IgD-negative memory B cell (primary cell): ENCODE results near the gene LRRC3B. TPM values are rescaled to one million over a fixed set of nuclear protein-coding genes. Genes with fewer than 3 reads are reported as not detected.

Experiments
- H3K27ac Mint-ChIP-seq, 3 donors: one replicate each; pipeline ENCODE4 v1.8.0; 2020 to 2022; ENCODE audit warnings: mild to moderate bottlenecking in 3 of 3, mixed read lengths in 3 of 3, moderate library complexity in 1 of 3
- H3K27me3 Mint-ChIP-seq: one replicate; pipeline ENCODE4 v1.8.0; 2021; ENCODE audit warnings: mixed read lengths
- H3K36me3 Mint-ChIP-seq: one replicate; pipeline ENCODE4 v1.8.0; 2020; ENCODE audit warnings: mild to moderate bottlenecking, mixed read lengths
- H3K4me1 Mint-ChIP-seq, 3 donors: one replicate each; pipeline ENCODE4 v1.8.0; 2020 to 2022; ENCODE audit warnings: mixed read lengths in 3 of 3, mild to moderate bottlenecking in 1 of 3
- H3K4me3 Mint-ChIP-seq, 4 donors: one replicate each; pipeline ENCODE4 v1.8.0; 2020 to 2022; ENCODE audit warnings: mild to moderate bottlenecking in 4 of 4, mixed read lengths in 4 of 4, moderate library complexity in 3 of 4
- H3K9me3 Mint-ChIP-seq, 3 donors: one replicate each; pipeline ENCODE4 v1.8.0; 2020 to 2021; ENCODE audit warnings: mixed read lengths in 3 of 3, mild to moderate bottlenecking in 1 of 3
- polyA plus RNA-seq: library from polyadenylated mRNA; unstranded; fragments of 300-500 nt; fragmentation: Illumina TruSeq; gene quantifications from one replicate; pipeline ENCODE4 v1.2.3, GENCODE V29; 2021

The LRRC3B gene
- polyA plus RNA-seq, 1 donor from 2014 or later, result not detected

- Mint-ChIP-seq H3K4me1 (no peaks in the 10 kb centered on the region), H3K36me3 (no peaks in the 10 kb centered on the region), H3K9me3 (peaks cover 0 to 2% (median 0%) of the 10 kb centered on the region in 3 donors), H3K4me3 (no peak overlapping the region), H3K27me3 (no peaks in the 10 kb centered on the region), H3K27ac (no peak overlapping the region)
These were observed 90.5 kb downstream of the LRRC3B start for GRCh38 chr3:26713091-26713490.

- H3K27ac Mint-ChIP-seq, result no peak overlapping the region
- H3K4me1 Mint-ChIP-seq, result no peaks in the 10 kb centered on the region
- no peaks in the 10 kb centered on the region for H3K27me3 Mint-ChIP-seq
- no peaks in the 10 kb centered on the region for H3K36me3 Mint-ChIP-seq
- no peak overlapping the region for H3K4me3 Mint-ChIP-seq
- peaks cover 0 to 2% (median 0%) of the 10 kb centered on the region in 3 donors for H3K9me3 Mint-ChIP-seq
These were observed 91.9 kb downstream of the LRRC3B start for GRCh38 chr3:26714485-26714884.

DNA sequence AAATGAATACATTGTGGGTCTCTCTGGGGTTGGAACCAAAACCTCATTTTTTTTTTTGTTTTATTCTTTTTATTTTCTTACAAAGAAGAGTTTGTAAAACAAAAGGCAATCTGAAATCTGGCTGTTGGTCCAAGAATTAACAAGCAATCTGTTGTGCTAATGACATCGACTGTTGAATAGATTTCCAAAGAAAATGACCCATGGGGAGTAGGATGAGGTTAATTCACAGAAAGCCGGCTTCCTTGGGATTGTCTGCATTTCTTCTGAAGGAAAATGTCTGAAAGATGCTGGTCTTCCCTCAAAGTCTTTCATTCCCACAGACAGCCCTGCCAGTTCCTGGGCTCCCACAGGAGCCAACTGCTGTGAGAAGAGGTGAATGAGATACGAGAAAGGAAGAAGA lies 92.9 kb downstream of the LRRC3B start:
- H3K4me3 Mint-ChIP-seq, result no peak overlapping the region
- H3K9me3 Mint-ChIP-seq, result no peaks in the 10 kb centered on the region

DNA sequence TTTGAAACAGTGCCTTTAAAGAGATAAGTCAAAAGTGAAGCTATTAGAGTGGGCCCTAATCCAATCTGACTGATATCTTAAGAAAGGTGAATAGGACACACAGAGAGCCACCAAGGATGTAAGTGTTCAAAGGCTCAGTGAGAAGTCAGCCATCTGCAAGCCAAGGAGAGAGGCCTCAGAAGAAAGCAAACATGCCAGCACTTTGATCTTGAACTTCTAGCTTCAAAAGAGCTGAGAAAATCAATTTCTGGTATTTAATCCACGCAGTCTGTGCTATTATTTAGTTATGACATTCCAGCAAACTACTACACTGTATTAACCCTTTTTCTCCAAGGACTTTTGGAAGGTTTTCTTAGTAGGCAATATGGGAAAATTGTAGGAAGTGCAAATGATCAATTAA lies 95.7 kb downstream of the LRRC3B start:
- Mint-ChIP-seq H3K27me3 (no peaks in the 10 kb centered on the region), H3K27ac (no peak overlapping the region), H3K36me3 (no peaks in the 10 kb centered on the region), H3K9me3 (no peaks in the 10 kb centered on the region), H3K4me3 (no peak overlapping the region), H3K4me1 (no peaks in the 10 kb centered on the region)

More for the DNA sequence above, 92.9 kb downstream of the LRRC3B start:
- no peaks in the 10 kb centered on the region for H3K4me1 Mint-ChIP-seq
- H3K27ac Mint-ChIP-seq, result no peak overlapping the region
- no peaks in the 10 kb centered on the region for H3K27me3 Mint-ChIP-seq
- no peaks in the 10 kb centered on the region for H3K36me3 Mint-ChIP-seq

GRCh38 chr3:26719134-26719533 lies 96.6 kb downstream of the LRRC3B start:
- Mint-ChIP-seq H3K36me3 (no peaks in the 10 kb centered on the region), H3K27me3 (no peaks in the 10 kb centered on the region), H3K9me3 (no peaks in the 10 kb centered on the region), H3K27ac (no peak overlapping the region), H3K4me1 (no peaks in the 10 kb centered on the region), H3K4me3 (no peak overlapping the region)

DNA sequence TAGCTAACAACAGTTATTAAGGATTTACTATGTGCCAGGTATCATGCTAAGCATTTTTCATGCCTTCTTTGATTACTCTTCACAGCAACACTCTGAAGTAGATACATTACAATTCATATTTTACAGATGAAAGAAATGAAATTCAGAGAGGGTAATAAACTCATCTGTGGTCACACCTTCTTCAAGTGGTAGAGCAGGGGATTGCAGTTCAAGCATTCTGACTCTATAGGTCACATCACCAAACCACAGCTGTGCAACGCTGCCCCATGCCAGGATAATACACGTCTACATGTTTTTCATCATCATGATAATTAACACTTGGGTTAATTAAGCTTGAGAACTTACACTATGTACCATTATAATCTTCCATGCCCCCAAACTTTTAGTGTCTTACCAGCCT lies 98.5 kb downstream of the LRRC3B start:
- H3K36me3 Mint-ChIP-seq, result no peaks in the 10 kb centered on the region
- H3K4me3 Mint-ChIP-seq, result no peak overlapping the region
- no peak overlapping the region for H3K27ac Mint-ChIP-seq
- no peaks in the 10 kb centered on the region for H3K27me3 Mint-ChIP-seq
- no peaks in the 10 kb centered on the region for H3K4me1 Mint-ChIP-seq
- no peaks in the 10 kb centered on the region for H3K9me3 Mint-ChIP-seq

DNA sequence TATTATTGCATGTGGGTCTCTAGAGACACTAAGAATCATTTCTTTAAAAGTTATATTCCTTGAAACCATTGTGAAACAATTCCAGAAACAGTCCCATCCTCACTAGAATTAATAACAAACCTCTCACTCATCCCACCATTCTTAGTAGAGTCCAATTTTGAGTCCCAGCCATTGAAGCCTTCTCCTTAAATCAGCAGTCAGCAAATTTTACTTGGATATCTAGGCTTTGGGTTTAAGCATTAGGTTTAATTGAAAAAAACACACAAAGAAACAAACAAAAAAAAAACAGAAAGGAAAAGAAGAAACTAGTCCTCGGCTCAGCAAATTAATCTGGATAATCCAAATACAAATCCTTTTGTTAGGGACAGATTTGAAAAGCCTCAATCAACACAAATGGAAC lies 109.3 kb downstream of the LRRC3B start:
- H3K9me3 Mint-ChIP-seq, result no peaks in the 10 kb centered on the region
- H3K27me3 Mint-ChIP-seq, result no peaks in the 10 kb centered on the region
- H3K4me3 Mint-ChIP-seq, result no peak overlapping the region
- no peaks in the 10 kb centered on the region for H3K4me1 Mint-ChIP-seq
- no peaks in the 10 kb centered on the region for H3K36me3 Mint-ChIP-seq
- no peak overlapping the region for H3K27ac Mint-ChIP-seq

- Mint-ChIP-seq H3K9me3 (peaks cover 0 to 4% (median 1%) of the 10 kb centered on the region in 3 donors), H3K4me3 (no peak overlapping the region), H3K27ac (no peak overlapping the region), H3K4me1 (no peaks in the 10 kb centered on the region), H3K27me3 (no peaks in the 10 kb centered on the region), H3K36me3 (no peaks in the 10 kb centered on the region)
These were observed 127.7 kb downstream of the LRRC3B start for GRCh38 chr3:26750263-26750662.

GRCh38 chr3:26752466-26752865 lies 129.9 kb downstream of the LRRC3B start:
- Mint-ChIP-seq H3K4me1 (no peaks in the 10 kb centered on the region), H3K36me3 (no peaks in the 10 kb centered on the region), H3K27ac (no peak overlapping the region), H3K27me3 (no peaks in the 10 kb centered on the region), H3K9me3 (peaks cover 0 to 2% (median 1%) of the 10 kb centered on the region in 3 donors), H3K4me3 (no peak overlapping the region)

DNA sequence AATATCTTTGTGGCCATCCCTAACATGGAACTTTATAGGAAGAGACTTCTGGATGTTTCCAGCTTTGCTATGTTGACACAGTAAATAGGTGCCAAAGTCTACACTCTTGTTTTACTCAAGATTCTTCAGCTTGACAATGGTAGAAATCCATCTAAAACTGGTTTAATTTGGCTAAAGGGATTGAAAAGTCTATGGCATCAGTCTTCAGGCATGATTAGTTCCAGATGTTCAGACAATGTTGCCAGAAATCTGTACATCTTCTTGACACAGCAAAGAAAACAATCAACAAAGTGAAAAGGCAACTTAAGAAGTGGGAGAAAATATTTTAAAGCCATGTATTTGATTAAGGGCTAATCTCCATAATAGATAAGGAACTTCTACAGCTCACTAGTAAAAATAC lies 130.5 kb downstream of the LRRC3B start:
- Mint-ChIP-seq H3K27ac (no peak overlapping the region), H3K4me3 (no peak overlapping the region)

DNA sequence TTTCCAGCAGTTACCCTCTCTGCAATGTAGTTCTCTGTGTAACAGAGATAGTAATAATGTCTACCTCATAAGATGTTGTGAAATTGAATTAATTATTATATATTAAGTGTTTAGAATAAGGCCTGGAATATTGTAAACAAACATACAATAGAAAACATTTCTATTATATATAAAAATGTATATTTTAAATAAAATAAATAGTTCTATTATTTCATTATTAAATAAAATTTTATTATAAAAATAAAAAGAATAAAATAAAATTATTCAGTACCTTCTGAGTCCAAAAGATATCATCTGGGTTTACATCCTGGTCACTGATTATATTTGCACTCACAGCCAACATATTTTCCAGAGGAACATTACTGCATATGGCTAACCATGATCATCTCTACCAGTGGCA lies 135.4 kb downstream of the LRRC3B start:
- H3K4me3 Mint-ChIP-seq, result no peak overlapping the region
- no peaks in the 10 kb centered on the region for H3K4me1 Mint-ChIP-seq
- peaks cover 3 to 5% (median 3%) of the 10 kb centered on the region in 3 donors for H3K9me3 Mint-ChIP-seq
- H3K27ac Mint-ChIP-seq, result no peak overlapping the region
- H3K36me3 Mint-ChIP-seq, result no peaks in the 10 kb centered on the region
- H3K27me3 Mint-ChIP-seq, result no peaks in the 10 kb centered on the region

More for the DNA sequence above, 130.5 kb downstream of the LRRC3B start:
- Mint-ChIP-seq H3K36me3 (no peaks in the 10 kb centered on the region), H3K27me3 (no peaks in the 10 kb centered on the region), H3K4me1 (no peaks in the 10 kb centered on the region), H3K9me3 (peaks cover 0 to 5% (median 3%) of the 10 kb centered on the region in 3 donors)
